Kidney epithelial cell (primary cell): Measurements from ENCODE around the gene UQCC5. TPM values are rescaled to one million over a fixed set of nuclear protein-coding genes. Genes with fewer than 3 reads are reported as not detected.

ENCODE experiments used
- DNase-seq: peaks from one replicate; pipeline ENCODE4 v3.0.0-alpha.2; 2010; ENCODE audit warnings: low read depth
- H3K27me3 ChIP-seq: 2 replicates; pipeline ENCODE4 v1.6.0; 2011; ENCODE audit warnings: low read length; ENCODE audit not compliant: control insufficient read depth, insufficient read depth
- H3K36me3 ChIP-seq: 2 replicates; pipeline ENCODE4 v1.5.1; 2011; ENCODE audit warnings: low read length; ENCODE audit not compliant: control insufficient read depth, insufficient read depth
- H3K4me3 ChIP-seq: 2 replicates; pipeline ENCODE4 v1.5.1; 2011; ENCODE audit warnings: low read depth, mild to moderate bottlenecking, control low read depth, low read length
- CTCF ChIP-seq: IDR thresholded peaks from 2 replicates; pipeline ENCODE4 v1.5.1; 2011; ENCODE audit warnings: mild to moderate bottlenecking, moderate library complexity, low read length, control low read depth, inconsistent platforms; ENCODE audit not compliant: insufficient read depth, poor library complexity, severe bottlenecking
- total RNA-seq: library from RNA; depleted of rRNA; stranded (reverse); fragments of >200 nt; gene quantifications from 2 replicates; pipeline ENCODE4 v1.2.3, GENCODE V29; 2015

Gene UQCC5
- total RNA-seq, 1 donor from 2014 or later: 97.6 TPM

- Histone ChIP-seq H3K4me3 (no peak overlapping the region), H3K27me3 (no peaks in the 10 kb centered on the region), H3K36me3 (no peaks in the 10 kb centered on the region)
These were observed 14.7 kb downstream of the UQCC5 start for GRCh38 chr3:52551118-52551517.

GRCh38 chr3:52552089-52552488 is 15.7 kb downstream of the UQCC5 start:
- no peak for TF ChIP-seq CTCF
- H3K36me3 ChIP-seq: no peaks in the 10 kb centered on the region
- H3K27me3 ChIP-seq: no peaks in the 10 kb centered on the region
- no peak overlapping the region for H3K4me3 ChIP-seq
- no peak for DNase-seq

More at GRCh38 chr3:52551118-52551517, 14.7 kb downstream of the UQCC5 start:
- no peak for TF ChIP-seq CTCF
- no peak for DNase-seq

GRCh38 chr3:52554026-52554755 is 17.8 kb downstream of the UQCC5 start:
- Histone ChIP-seq H3K4me3 (no peak overlapping the region), H3K36me3 (no peaks in the 10 kb centered on the region)
- TF ChIP-seq CTCF: no peak

GRCh38 chr3:52555056-52555455 is 18.7 kb downstream of the UQCC5 start:
- TF ChIP-seq CTCF: no peak
- DNase-seq: no peak
- peaks cover 1% of the 10 kb centered on the region for H3K36me3 ChIP-seq

More at GRCh38 chr3:52554026-52554755, 17.8 kb downstream of the UQCC5 start:
- H3K27me3 ChIP-seq: no peaks in the 10 kb centered on the region
- no peak for DNase-seq

GRCh38 chr3:52557011-52557960 is 20.9 kb downstream of the UQCC5 start:
- TF ChIP-seq CTCF: no peak
- no peak overlapping the region for H3K4me3 ChIP-seq
- peaks cover 1% of the 10 kb centered on the region for H3K36me3 ChIP-seq
- no peak for DNase-seq
- no peaks in the 10 kb centered on the region for H3K27me3 ChIP-seq

More at GRCh38 chr3:52555056-52555455, 18.7 kb downstream of the UQCC5 start:
- no peak overlapping the region for H3K4me3 ChIP-seq
- H3K27me3 ChIP-seq: no peaks in the 10 kb centered on the region
